ENCODE measurements around the gene DLX3.

The DLX3 gene

GRCh38 chr17:49978501-49978900 is 16.5 kb downstream of the DLX3 start:
- peaks cover 27% of the 10 kb centered on the region for H3K27me3 ChIP-seq (ENCODE audit: low read depth, low read length)
- H3K36me3 ChIP-seq (ENCODE audit: control insufficient read depth in 1 of 2, insufficient read depth in 2 of 2, low read length in 2 of 2), result no peaks in the 10 kb centered on the region
- H3K27ac ChIP-seq (ENCODE audit: low read length), result no peak overlapping the region
- H3K4me1 ChIP-seq (ENCODE audit: control insufficient read depth in 1 of 2, insufficient read depth in 2 of 2, low read length in 2 of 2), result no peaks in the 10 kb centered on the region
- no peaks in the 10 kb centered on the region for H3K9me3 ChIP-seq (ENCODE audit: control insufficient read depth in 1 of 2, low read length in 2 of 2)
- H3K4me3 ChIP-seq (ENCODE audit: low read depth in 1 of 2, low read length in 2 of 2), result no peak overlapping the region

- Histone ChIP-seq H3K4me3 (ENCODE audit: low read depth in 1 of 2, low read length in 2 of 2) (no peak overlapping the region), H3K27ac (ENCODE audit: low read length) (no peak overlapping the region), H3K27me3 (ENCODE audit: low read depth, low read length) (peaks cover 35% of the 10 kb centered on the region), H3K9me3 (ENCODE audit: control insufficient read depth in 1 of 2, low read length in 2 of 2) (no peaks in the 10 kb centered on the region), H3K4me1 (ENCODE audit: control insufficient read depth in 1 of 2, insufficient read depth in 2 of 2, low read length in 2 of 2) (peaks cover 0 to 1% of the 10 kb centered on the region in 2 donors), H3K36me3 (ENCODE audit: control insufficient read depth in 1 of 2, insufficient read depth in 2 of 2, low read length in 2 of 2) (no peaks in the 10 kb centered on the region)
Measured at GRCh38 chr17:49977463-49978389, 17.3 kb downstream of the DLX3 start.

GRCh38 chr17:49976828-49977202 is 18.2 kb downstream of the DLX3 start:
- no peak overlapping the region for H3K4me3 ChIP-seq (ENCODE audit: low read depth in 1 of 2, low read length in 2 of 2)
- H3K9me3 ChIP-seq (ENCODE audit: control insufficient read depth in 1 of 2, low read length in 2 of 2), result no peaks in the 10 kb centered on the region
- peaks cover 0 to 11% of the 10 kb centered on the region in 2 donors for H3K4me1 ChIP-seq (ENCODE audit: control insufficient read depth in 1 of 2, insufficient read depth in 2 of 2, low read length in 2 of 2)
- H3K36me3 ChIP-seq (ENCODE audit: control insufficient read depth in 1 of 2, insufficient read depth in 2 of 2, low read length in 2 of 2), result no peaks in the 10 kb centered on the region
- H3K27me3 ChIP-seq (ENCODE audit: low read depth, low read length), result peaks cover 44% of the 10 kb centered on the region
- no peak overlapping the region for H3K27ac ChIP-seq (ENCODE audit: low read length)

- Histone ChIP-seq H3K4me3 (ENCODE audit: low read depth in 1 of 2, low read length in 2 of 2) (no peak overlapping the region), H3K36me3 (ENCODE audit: control insufficient read depth in 1 of 2, insufficient read depth in 2 of 2, low read length in 2 of 2) (no peaks in the 10 kb centered on the region), H3K27ac (ENCODE audit: low read length) (no peak overlapping the region), H3K27me3 (ENCODE audit: low read depth, low read length) (peaks cover 47% of the 10 kb centered on the region), H3K4me1 (ENCODE audit: control insufficient read depth in 1 of 2, insufficient read depth in 2 of 2, low read length in 2 of 2) (peaks cover 0 to 16% of the 10 kb centered on the region in 2 donors), H3K9me3 (ENCODE audit: control insufficient read depth in 1 of 2, low read length in 2 of 2) (no peaks in the 10 kb centered on the region)
Measured at GRCh38 chr17:49976163-49976827, 18.7 kb downstream of the DLX3 start.

- H3K4me1 ChIP-seq (ENCODE audit: control insufficient read depth in 1 of 2, insufficient read depth in 2 of 2, low read length in 2 of 2), result peaks cover 0 to 17% of the 10 kb centered on the region in 2 donors
- H3K4me3 ChIP-seq (ENCODE audit: low read depth in 1 of 2, low read length in 2 of 2), result no peak overlapping the region
- H3K36me3 ChIP-seq (ENCODE audit: control insufficient read depth in 1 of 2, insufficient read depth in 2 of 2, low read length in 2 of 2), result no peaks in the 10 kb centered on the region
- peaks cover 52% of the 10 kb centered on the region for H3K27me3 ChIP-seq (ENCODE audit: low read depth, low read length)
- no peak overlapping the region for H3K27ac ChIP-seq (ENCODE audit: low read length)
- H3K9me3 ChIP-seq (ENCODE audit: control insufficient read depth in 1 of 2, low read length in 2 of 2), result no peaks in the 10 kb centered on the region
Measured at GRCh38 chr17:49975531-49975930, 19.5 kb downstream of the DLX3 start.

GRCh38 chr17:49973271-49973615 is 21.8 kb downstream of the DLX3 start:
- no peaks in the 10 kb centered on the region for H3K9me3 ChIP-seq (ENCODE audit: control insufficient read depth in 1 of 2, low read length in 2 of 2)
- H3K27ac ChIP-seq (ENCODE audit: low read length), result no peak overlapping the region
- no peak overlapping the region for H3K4me3 ChIP-seq (ENCODE audit: low read depth in 1 of 2, low read length in 2 of 2)
- H3K27me3 ChIP-seq (ENCODE audit: low read depth, low read length), result peaks cover 64% of the 10 kb centered on the region
- peaks cover 0 to 32% of the 10 kb centered on the region in 2 donors for H3K4me1 ChIP-seq (ENCODE audit: control insufficient read depth in 1 of 2, insufficient read depth in 2 of 2, low read length in 2 of 2)
- no peaks in the 10 kb centered on the region for H3K36me3 ChIP-seq (ENCODE audit: control insufficient read depth in 1 of 2, insufficient read depth in 2 of 2, low read length in 2 of 2)

- Histone ChIP-seq H3K9me3 (ENCODE audit: control insufficient read depth in 1 of 2, low read length in 2 of 2) (no peaks in the 10 kb centered on the region), H3K4me3 (ENCODE audit: low read depth in 1 of 2, low read length in 2 of 2) (peak overlapping the region in 1 of 2 donors; percentile 45), H3K4me1 (ENCODE audit: control insufficient read depth in 1 of 2, insufficient read depth in 2 of 2, low read length in 2 of 2) (peaks cover 0 to 32% of the 10 kb centered on the region in 2 donors), H3K27ac (ENCODE audit: low read length) (no peak overlapping the region), H3K36me3 (ENCODE audit: control insufficient read depth in 1 of 2, insufficient read depth in 2 of 2, low read length in 2 of 2) (no peaks in the 10 kb centered on the region), H3K27me3 (ENCODE audit: low read depth, low read length) (peaks cover 70% of the 10 kb centered on the region)
Measured at GRCh38 chr17:49972486-49973270, 22.3 kb downstream of the DLX3 start.

GRCh38 chr17:49971848-49972485 is 23.1 kb downstream of the DLX3 start:
- Histone ChIP-seq H3K4me3 (ENCODE audit: low read depth in 1 of 2, low read length in 2 of 2) (peak overlapping the region in 1 of 2 donors; percentile 45), H3K4me1 (ENCODE audit: control insufficient read depth in 1 of 2, insufficient read depth in 2 of 2, low read length in 2 of 2) (peaks cover 0 to 32% of the 10 kb centered on the region in 2 donors), H3K27me3 (ENCODE audit: low read depth, low read length) (peaks cover 77% of the 10 kb centered on the region), H3K36me3 (ENCODE audit: control insufficient read depth in 1 of 2, insufficient read depth in 2 of 2, low read length in 2 of 2) (no peaks in the 10 kb centered on the region), H3K27ac (ENCODE audit: low read length) (no peak overlapping the region), H3K9me3 (ENCODE audit: control insufficient read depth in 1 of 2, low read length in 2 of 2) (no peaks in the 10 kb centered on the region)

GRCh38 chr17:49971199-49971847 is 23.7 kb downstream of the DLX3 start:
- Histone ChIP-seq H3K27me3 (ENCODE audit: low read depth, low read length) (peaks cover 84% of the 10 kb centered on the region), H3K4me3 (ENCODE audit: low read depth in 1 of 2, low read length in 2 of 2) (no peak overlapping the region), H3K4me1 (ENCODE audit: control insufficient read depth in 1 of 2, insufficient read depth in 2 of 2, low read length in 2 of 2) (peaks cover 0 to 32% of the 10 kb centered on the region in 2 donors)

GRCh38 chr17:49970498-49970897 is 24.5 kb downstream of the DLX3 start:
- Histone ChIP-seq H3K4me1 (ENCODE audit: control insufficient read depth in 1 of 2, insufficient read depth in 2 of 2, low read length in 2 of 2) (peaks cover 0 to 32% of the 10 kb centered on the region in 2 donors), H3K27me3 (ENCODE audit: low read depth, low read length) (peaks cover 92% of the 10 kb centered on the region)

More at GRCh38 chr17:49971199-49971847, 23.7 kb downstream of the DLX3 start:
- no peaks in the 10 kb centered on the region for H3K36me3 ChIP-seq (ENCODE audit: control insufficient read depth in 1 of 2, insufficient read depth in 2 of 2, low read length in 2 of 2)
- no peak overlapping the region for H3K27ac ChIP-seq (ENCODE audit: low read length)
- no peaks in the 10 kb centered on the region for H3K9me3 ChIP-seq (ENCODE audit: control insufficient read depth in 1 of 2, low read length in 2 of 2)

More at GRCh38 chr17:49970498-49970897, 24.5 kb downstream of the DLX3 start:
- Histone ChIP-seq H3K9me3 (ENCODE audit: control insufficient read depth in 1 of 2, low read length in 2 of 2) (no peaks in the 10 kb centered on the region), H3K27ac (ENCODE audit: low read length) (no peak overlapping the region), H3K4me3 (ENCODE audit: low read depth in 1 of 2, low read length in 2 of 2) (no peak overlapping the region), H3K36me3 (ENCODE audit: control insufficient read depth in 1 of 2, insufficient read depth in 2 of 2, low read length in 2 of 2) (no peaks in the 10 kb centered on the region)
